Measurements from ENCODE around the gene PLEKHG2.
"Not testable (repeated sequence)": the region's sequence is repeated elsewhere in the genome, so short reads cannot be mapped to it uniquely, and the experiment has no call there.

The PLEKHG2 gene

DNA sequence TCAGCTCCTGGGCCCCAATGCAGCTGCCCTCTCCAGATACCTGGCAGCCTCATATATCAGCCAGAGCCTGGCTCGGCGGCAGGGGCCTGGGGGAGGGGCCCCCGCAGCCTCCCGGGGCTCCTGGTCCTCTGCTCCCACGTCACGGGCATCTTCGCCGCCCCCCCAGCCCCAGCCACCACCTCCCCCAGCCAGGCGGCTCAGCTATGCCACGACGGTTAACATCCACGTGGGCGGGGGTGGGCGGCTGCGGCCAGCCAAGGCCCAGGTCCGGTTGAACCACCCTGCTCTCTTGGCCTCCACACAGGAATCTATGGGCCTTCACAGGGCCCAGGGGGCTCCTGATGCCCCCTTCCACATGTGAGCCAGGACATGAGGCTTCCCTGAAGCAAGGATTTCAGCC, 12.5 kb downstream of the PLEKHG2 start:
- DNase-seq, result no peak

DNA sequence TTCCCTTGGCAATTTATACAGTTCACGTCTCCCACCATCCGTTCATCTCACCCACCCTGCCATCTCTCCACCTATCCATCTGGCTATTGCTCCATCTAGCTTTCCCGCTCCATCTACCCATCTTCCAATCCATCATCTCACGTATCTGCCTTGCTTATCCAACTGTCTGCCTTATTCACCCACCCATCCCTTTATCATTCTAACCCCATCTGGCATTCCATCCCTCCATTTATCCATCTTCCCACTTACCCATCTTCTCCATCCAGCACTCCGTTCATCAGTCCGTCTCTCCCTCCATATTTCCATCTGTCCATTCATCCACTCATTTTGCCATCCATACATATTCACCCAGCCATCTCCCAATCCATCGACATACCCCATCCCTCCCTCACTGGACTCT, 13.3 kb downstream of the PLEKHG2 start:
- DNase-seq, result no peak

DNA sequence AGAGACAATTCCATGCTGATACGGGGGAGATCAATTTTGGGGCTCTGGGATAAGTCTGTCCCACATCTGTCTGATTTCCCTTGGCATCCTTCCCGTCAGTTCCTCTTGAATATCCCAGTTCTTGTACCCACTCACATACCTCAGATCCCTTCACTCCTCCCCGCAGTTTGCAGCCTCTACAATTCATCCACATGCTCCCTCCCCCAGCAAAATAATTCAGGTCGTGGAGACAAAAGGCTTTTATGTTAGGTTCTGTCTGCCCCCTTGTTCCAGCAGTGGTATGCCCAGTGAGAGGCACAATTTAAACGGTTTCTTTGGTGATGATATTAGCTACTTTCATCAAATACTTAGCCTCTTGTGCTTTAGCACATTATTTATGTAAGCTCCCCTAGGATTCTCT, 13.7 kb downstream of the PLEKHG2 start:
- DNase-seq, result no peak

DNA sequence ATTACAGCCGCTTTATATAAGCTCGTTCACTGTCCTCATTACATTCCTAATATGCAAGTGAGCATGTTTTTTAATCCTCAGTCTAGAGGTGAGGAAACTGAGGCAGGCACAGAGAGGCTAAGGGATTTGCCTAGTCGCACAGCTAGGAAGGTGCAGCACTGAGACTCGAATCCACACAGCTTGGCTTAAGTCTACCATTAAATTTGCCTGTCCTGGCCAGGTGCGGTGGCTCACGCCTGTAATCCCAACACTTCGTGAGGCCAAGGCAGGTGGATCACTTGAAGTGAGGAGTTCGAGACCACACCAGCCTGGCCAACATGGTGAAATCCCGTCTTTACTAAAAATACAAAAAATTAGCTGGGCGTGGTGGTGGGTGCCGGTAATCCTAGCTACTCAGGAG, 15.2 kb downstream of the PLEKHG2 start:
- DNase-seq, result no peak

DNA sequence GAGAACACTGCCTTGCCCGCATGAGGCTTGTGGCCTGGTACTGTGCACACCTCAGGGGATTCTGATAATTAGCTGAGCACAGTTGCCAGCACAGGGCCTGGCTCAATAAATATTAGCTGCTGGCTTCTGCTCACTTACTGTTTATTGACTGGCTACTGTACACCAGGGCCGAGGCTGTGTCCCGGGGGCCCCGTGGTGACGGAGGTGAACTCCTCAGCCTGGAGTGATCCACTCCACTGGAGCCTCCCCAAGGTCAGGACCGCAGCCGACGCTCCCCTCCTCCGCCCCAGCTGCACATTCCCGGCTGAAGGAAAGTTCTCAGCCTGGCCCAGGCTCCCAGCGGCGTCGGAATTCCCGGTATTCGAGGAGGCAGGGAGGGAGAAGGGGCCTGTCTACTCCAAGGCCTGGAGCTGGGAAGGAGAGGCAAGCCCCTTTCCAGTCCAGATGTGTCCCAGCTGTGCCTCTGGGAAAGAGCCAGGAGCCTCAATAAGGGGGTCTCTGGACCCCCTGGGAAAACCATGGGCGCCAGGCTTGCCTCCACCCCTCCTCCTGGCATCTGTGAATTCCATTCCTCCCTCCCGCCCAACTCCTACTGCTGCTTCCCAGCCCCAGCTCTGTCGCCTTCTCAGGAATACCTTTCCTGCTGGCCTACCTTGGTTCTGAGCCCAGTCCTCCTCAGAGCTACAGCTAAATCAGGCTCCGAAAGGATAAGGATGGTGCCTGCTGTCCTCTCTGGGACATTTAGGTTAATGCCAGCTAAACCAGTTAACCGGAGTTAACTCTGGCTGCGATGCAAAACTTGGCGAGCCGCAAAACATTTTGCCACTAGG, 16.0 kb downstream of the PLEKHG2 start:
- DNase-seq, result no peak

DNA sequence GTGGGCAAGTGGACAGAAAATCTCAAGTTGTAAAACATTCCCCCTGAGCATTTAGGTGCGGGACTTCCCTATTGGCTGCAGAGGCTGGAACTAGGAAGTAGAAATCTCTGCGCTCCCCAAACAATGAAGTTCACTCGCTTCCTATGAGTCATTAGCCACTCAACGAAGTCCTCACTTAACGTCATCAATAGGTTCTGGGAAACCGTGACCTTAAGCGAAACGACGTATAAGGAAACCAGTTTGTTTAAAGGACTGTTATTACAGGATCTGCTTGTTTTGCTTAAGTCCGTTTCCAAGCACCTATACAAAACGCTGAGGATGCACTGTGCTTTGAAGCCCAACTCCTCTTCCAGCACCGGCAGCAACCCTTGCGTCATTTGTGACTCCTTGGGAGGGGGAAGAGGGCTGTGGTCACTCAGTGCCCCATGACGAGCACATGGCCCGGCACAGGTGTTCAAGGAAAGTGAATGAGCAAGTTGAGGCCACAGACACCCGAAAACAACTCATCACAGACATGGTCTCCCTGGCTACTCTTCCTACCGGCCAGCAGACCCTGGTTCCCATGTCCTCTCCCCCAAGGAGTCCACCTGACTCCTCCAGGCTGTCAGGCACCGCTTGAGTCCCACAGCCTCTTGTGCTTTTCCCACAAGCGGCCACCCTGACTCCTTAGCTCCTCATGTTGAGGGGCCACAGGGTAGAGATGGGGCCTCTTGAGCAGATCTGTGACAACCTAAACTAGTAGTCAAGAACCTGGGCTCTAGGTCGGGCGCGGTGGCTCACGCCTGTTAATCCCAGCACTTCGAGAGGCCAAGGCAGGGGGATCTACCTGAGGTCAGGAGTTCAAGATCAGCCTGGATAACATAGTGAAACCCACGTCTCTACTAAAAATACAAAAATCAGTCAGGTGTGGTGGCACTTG, 18.5 kb downstream of the PLEKHG2 start:
- DNase-seq, result no peak

DNA sequence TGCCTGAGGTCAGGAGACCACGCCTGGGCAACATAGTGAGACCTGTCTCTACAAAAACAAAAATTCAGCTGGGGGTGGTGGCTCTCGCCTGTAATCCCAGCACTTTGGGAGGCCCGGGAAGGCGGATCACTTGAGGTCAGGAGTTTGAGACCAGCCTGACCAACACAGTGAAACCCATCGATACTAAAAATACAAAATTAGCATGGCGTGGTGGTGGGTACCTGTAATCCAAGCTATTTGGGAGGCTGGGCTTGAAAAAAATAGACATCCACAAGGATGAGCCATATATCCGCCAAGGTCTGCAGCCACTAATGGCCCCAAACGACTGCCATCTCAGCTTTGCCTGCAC, 20.2 kb downstream of the PLEKHG2 start:
- no peak for DNase-seq

DNA sequence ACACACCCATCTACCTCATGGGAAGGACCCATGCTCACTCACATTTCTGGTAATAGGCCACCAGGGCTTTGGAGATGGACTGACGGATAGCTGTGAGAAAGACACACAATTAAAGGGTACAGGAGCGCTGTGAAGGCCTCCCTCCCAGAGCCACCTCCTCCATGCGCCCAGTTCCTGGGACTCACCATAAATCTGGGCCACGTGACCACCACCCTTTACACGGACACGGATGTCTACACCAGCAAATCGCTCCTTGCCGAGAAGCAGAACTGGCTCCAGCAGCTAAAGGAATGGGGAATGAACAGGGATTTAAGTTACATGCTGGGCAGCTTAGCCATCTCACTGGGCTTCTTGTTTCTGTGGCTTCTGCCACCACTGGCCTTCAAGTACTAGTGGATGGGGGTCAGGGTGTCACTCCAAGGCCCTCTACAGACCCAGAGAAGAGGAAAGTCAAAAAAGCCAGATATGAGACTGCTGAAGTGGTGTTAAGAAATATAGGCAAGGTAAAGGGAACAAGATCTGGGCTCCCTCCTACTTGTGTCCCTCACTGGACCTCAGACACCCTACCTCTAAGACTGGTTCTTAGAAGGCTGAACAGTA, 21.1 kb downstream of the PLEKHG2 start:
- no peak for DNase-seq

DNA sequence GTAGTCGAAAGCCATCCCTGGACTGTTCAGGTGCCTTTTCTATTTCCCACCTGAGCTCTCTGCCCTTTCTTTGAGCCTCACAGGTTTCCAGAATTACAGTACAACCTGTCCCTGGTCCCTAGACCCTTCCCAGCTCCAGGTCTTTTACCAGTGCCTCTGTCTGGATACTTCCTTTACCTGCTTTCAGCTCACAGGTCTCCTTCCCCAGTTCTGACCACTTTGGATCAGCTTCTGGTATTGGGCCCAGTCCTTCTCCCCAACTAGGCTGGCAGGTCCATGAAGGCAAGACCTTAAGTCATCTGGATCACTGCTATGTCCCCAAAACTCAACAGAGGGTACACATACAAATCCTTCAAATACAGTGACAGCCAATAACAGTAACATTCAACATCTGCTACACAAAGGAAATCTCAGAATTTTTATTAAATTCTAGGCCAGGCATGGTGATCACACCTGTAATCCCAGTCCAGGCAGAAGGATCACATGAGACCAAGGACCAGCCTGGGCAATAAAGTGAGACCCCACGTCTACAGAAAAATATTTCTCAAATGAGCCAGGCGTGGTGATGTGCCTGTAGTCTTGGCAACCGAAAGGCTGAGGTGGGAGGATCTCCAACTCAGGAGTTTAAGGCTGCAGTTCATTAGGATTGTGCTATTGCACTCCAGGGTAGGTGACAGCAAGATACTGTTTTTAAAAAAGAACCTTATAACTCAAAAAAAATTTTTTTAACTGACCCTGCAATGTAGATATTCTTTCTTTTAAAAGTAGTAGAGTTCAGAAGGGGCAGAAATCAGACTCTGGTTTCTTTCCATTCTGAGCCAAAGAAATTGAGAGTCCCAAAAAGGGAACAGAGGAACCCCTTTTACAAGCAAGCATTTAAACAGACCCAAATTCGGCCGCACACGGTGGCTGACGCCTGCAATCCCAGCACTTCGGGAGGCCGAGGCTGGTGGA, 21.9 kb downstream of the PLEKHG2 start:
- no peak for DNase-seq

DNA sequence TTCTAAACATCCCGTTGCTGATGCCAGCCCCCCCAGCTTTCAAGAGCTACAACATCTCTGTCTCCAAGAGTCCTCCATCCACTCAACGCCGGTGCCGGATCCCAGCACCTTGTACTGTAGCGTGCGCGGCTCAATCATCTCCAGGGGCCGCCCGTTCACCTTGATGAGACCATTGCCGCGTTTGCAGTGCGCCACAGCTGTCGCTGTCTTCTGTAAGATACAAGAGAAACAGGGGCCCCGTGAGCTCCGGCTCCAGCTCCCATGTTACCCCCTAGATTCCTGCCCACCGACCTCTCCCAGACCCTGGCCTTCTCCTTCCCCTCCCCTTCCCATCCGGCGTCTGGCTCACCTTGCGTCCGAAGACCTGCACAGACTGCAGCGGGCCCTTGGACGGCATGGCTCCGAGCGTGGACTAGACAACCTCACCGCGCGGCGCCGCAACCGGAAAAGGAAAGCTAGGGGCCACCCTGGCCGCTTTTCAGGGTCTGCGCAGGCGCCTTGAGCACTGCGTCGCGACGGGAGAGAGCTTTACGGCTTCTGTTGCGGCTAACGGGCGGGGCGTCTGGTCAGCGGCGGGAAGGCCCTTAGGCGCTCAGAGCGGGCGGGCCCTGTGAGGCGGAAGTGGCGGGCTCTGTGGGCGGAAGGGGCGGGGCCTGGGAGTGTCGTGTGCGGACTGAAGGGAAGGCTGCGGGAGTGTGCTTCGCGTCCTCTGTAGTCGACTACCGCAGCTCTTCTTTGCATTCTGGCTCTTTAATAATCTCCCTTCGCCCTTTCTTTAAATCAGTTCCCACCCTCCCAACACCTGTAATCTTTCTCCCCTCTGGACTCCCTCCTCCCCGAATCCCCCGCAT, 23.3 kb downstream of the PLEKHG2 start, which contains the start of gene RPS16:
Gene RPS16, minus strand, starts transcription at position 451 of the 851 bp plus-strand sequence. Its CDS starts 54 bp downstream, at position 397.
- peak; percentile 97 for DNase-seq

DNA sequence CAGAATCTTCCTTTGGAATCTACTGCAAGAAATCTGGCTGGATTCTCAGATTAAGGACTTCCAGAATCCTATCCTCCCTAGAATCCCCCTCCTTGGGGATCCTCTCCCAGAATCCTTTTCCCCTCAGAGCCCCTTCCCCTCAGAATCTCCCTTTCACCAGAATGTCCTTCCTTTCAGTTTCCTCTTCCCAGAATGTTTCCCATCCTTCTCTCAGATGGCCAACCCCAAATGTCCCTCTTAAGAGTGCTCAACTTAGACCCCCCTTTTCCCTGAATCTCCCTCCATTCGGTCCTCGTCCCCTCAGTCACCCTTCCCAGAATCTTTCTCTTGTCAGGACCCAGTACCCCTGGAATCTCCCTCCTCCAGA, 23.9 kb downstream of the PLEKHG2 start:
- no peak for DNase-seq

DNA sequence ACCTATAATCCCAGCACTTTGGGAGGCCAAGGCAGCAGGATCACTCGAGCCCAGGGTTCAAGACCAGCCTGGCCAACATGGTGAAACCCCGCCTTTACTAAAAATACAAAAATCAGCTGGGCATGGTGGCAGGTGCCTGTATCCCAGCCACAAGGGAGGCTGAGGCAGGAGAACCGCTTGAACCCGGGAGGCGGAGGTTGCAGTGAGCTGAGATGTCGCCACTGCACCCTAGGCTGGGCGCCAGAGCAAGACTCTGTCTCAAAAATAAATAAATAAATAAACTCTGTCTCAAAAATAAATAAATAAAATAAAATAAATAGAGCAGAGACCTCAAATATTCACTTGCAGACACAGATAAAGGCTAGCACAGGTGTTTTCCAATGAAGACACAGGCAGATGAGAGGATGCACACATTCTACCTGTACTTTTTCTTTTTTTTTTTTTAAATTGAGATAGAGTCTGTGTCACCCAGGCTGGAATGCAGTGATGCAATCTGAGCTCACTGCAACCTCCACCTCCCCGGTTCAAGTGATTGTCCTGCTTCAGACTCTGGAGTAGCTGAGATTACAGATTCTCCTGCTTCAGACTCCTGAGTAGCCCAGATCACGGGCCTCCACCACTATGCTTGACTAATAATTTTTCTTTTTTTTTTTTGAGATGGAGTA, 25.9 kb downstream of the PLEKHG2 start:
- DNase-seq, result no peak

DNA sequence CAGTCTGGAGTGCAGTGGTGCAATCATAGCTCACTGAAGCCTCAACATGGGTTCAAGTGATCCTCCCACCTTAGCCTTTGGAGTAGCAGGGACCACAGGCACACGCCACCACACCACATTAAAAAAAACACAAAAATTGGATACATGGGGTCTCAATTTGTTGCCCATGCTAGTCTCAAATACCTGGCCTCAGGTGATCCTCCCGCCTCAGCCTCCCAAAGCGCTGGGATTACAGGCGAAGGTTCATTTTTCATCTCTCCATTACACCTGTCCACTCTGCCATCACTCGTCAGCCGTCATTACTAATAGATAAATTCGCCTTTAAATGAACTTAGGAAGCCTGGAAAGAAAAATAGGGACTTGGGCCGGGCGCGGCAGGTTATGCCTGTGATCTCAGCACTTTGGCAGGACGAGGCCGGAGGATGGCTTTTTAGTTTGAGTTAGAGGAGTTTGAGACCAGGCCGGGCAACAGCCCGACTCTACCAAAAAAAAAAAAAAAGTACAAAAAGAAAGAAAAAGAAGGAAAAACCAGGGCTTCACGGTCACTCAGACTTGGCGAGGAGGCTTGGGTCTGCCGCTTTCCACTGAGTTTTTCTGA, 32.2 kb downstream of the PLEKHG2 start:
- DNase-seq, result no peak

DNA sequence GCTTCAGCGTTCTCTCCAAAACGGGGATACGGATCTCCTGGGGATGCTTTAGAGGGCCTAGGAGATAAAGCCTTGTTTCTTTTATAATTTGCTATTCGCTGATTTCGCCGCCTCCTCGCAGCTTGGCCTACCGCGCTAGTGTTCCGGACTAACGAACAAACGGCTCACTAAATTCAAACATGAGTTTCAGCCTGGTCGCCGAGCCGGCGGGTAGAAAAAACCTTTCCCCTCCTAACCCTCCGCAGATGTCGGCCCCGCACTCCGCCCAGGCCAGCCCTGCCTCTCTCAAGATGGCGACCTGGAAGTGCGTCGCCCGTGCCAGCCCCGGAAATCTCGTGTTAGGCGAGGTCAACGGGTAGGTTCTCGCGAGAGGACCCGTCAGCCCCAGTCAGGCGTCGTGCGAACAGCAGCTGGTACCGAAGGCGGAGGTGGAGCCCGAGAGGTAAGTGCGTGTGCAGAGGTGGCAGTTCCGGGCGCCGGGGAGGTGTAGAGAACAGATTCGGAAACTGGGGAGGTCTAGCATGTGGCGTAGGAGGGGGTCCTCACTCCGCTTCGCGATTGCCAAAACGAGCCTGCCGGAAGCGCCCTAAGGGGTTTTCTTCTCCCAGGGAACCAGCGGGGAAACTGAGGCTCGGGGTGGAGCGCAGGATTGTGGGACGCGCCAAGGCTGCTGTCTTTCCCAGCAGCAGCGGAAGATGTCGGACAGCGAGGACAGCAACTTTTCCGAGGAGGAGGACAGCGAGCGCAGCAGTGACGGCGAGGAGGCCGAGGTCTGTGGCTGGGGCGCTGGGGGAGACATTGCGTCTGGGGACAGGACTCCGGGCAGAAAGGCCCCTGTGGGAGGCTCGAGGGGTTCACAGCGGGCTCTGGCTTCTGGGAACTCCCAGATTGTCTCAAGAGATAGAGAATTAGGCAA, 33.0 kb downstream of the PLEKHG2 start, which contains the start of gene SUPT5H:
Gene SUPT5H, plus strand, starts transcription at position 387 of the 916 bp plus-strand sequence. Its CDS starts 309 bp downstream, at position 696.
- DNase-seq, result peak; percentile 97

DNA sequence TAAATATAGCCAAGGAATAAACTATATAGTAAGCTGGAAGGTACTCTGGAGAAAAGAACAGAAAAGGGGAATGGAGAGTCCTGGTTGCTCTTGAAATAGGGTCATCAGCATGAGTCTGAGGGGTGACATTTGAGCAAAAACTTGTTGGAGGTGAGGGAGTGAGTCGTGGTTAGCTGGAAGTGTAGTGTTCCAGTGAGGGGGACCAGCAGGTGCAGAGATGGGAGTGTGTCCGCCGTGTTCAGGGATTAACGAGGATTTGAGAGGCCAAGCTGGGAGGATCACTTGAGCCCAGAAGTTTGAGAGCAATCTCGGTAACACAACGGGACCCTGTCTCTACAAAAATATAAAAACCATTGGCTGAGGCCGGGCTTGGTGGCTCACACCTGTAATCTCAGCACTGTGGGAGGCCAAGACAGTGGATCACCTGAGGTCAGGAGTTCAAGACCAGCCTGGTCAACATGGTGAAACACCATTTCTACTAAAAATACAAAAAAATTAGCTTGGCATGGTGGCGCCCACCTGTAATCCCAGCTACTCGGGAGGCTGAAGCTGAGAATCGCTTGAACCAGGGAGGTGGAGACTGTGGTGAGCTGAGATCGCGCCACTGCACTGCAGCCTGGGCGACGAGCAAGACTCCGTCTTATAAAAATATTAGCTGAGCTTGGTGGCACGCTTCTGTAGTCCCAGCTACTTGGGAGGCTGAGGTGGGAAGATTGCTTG, 34.1 kb downstream of the PLEKHG2 start:
- no peak for DNase-seq

DNA sequence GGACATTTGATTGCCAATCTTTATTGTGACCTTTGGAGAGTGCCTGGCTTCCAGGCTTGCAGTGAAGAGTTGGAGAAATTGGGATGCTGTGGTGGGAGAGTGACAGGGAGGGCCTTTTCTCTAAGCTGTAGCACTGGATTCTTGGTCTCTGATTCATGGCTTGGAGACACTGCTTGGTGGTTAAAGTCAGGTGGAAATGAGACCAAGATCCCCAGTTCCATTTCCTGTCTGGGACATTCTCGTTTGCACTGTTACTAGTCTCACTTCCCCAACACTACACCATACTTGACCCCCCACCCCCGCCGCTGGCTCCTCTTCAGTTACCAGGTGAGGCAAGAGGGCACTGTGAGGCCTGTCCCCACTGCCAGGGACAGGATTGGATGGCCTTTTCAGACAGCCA, 35.8 kb downstream of the PLEKHG2 start:
- DNase-seq, result no peak

DNA sequence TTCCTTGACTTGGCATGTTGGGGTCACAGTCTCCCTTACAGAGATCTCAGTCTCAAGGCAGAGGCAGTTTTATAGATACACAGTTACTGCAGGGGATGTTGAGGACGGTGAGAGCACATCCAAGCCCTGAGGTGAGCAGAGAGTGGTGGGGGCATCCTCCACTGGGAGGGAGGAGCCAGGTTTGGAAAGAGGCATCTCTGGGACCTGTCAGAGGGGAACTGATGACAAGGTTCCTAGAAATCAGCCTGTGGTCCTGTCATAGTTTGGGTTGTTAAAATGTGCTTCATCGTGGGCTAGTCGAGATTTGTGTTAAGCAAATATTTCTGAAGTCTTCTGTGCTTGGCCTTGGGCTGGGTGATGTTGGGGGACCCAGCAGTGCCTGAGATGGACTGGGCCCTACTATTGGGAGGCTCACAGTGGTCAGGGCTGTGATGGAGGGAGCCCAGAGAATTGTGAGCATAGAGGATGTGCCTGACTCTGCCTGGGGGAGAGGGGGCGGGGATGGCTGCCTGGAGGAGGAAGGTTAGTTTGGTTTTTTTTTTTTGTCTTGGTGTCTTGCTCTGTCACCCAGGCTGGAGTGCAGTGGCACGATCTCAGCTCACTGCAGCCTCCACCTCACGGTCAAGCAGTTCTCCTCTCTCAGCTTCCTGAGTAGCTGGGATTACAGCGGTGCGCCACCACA, 36.8 kb downstream of the PLEKHG2 start:
- DNase-seq, result no peak

DNA sequence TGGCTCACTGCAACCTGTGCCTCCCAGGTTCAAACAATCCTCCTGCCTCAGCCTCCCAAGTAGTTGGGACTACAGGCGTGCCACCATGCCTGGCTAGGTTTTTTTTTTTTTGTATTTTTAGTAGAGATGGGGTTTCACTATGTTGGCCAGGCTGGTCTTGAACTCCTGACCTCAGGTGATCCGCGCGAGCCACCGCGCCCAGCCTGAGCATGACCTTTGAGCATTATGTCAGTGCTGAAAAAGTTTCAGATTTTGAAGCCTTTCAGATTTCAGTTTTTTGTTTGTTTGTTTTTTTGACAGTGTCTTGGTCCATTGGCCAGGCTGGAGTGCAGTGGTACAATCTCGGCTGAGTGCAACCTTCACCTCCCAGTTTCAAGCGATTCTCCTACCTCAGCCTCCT, 38.8 kb downstream of the PLEKHG2 start:
- DNase-seq, result not testable (repeated sequence)
